RWPE1 (cell line): Measurements from ENCODE around the gene EEA1.

ENCODE experiments used
- CTCF ChIA-PET: fragments of 350-600 bp; sonication (Branson Sonifier 250); formaldehyde crosslinking; extraction: SDS; loops from one replicate; lab custom pipeline; 2021; lab: Yijun Ruan, JAX
- POLR2A ChIA-PET: fragments of 400-600 bp; formaldehyde crosslinking; extraction: SDS; loops from one replicate; lab custom pipeline; 2020; ENCODE audit warnings: antibody characterized with exemption; ENCODE audit not compliant: low non-redundant PET; lab: Yijun Ruan, JAX
- DNase-seq: peaks from one replicate; pipeline ENCODE4 v3.0.0; 2012; ENCODE audit warnings: low spot score
- H3K27ac ChIP-seq: fragments of 450-650 bp; 2 replicates; pipeline ENCODE4 v1.5.1; 2017
- CTCF ChIP-seq: fragments of 450-650 bp; conservative IDR thresholded peaks from 2 replicates; pipeline ENCODE4 v1.5.1; 2017; ENCODE audit warnings: low read depth, mild to moderate bottlenecking

EEA1 gene

DNA sequence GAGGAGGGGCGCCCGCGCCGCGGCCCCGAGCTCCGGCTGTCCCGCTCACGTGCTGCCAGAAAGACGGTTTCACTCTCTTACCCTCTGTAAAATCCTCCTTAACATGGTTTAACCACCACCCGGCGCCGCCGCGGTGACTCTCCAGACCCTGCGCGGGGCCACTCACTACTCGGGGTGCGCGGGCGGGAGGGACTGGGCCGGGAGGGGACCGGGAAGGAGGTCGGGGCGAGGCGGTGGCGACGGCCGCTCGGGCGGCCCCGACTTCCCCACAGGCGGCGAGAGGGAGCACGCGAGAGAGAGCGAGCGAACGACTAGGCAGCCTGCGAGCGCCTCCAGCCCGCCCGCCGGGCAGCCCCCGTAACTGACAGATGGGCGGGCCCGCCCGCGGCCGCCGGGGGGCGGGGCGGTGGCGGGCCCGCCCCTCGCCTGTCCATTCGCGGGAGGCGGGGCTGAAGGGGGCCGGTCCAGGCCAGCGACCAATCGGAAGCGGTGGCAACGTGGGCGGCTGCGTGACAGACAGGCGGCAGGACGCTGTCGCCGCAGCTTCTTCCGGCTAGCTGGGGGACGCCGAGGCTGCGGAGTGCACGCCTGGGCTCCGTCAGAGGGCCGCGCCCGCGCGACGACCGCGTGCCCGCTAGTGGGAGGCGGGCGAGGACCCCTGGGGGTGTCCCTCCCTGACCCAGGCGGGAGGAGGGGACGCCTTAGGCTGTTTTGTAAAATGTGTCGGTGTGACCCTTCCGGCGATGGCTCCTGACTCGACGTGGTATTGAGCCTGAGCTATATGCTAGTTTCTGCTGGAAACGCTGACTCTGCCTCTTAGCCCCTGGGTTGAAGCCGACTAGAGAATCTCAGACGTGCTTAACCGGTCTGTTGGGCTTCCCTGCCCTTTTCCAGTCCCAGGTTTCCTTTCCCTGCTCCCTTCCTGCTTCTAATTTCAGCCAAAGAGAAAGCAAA is at the start of gene EEA1:
EEA1 (minus strand) TSS at position 334 of the 954 bp plus-strand sequence; CDS start at position 105, 229 bp downstream.
- peak; percentile 33; the same call in 1 of the 2 replicates for TF ChIP-seq CTCF
- ChIA-PET POLR2A (no interaction called here), CTCF (interaction anchor here (0.6 to 1.1 kb wide), 3 partner anchors 102 to 490 kb away, joined by 3 read pairs; no protein-coding TSS in a partner anchor)
- H3K27ac ChIP-seq: peak within 1 kb of the TSS; percentile 94
- DNase-seq: peak; percentile 96

DNA sequence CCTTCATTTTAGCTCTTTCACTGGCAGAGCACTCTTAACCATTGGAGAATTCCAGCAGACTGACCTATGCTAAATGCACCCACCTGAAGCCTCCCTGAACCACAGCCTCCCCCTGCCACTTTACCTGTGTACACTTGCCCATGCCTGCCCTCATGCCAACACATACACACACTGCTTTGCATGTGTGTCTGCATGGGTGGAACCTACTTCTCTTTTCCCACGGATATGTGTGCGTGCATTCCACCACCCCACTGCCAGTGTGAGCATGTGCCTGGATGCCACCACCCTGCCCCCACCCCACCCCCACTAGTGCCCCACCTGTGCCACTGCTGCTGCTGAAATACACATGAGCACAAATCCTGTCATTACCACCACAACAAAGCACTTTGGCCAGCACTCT is 49.5 kb upstream of the EEA1 start:
- no peak for TF ChIP-seq CTCF
- POLR2A ChIA-PET: no interaction called here
- CTCF ChIA-PET: interaction anchor here (0.6 kb wide), 2 partner anchors 9 to 23 kb away, joined by 3 read pairs; no protein-coding TSS in a partner anchor
- H3K27ac ChIP-seq: no peak overlapping the region
- DNase-seq: no peak

DNA sequence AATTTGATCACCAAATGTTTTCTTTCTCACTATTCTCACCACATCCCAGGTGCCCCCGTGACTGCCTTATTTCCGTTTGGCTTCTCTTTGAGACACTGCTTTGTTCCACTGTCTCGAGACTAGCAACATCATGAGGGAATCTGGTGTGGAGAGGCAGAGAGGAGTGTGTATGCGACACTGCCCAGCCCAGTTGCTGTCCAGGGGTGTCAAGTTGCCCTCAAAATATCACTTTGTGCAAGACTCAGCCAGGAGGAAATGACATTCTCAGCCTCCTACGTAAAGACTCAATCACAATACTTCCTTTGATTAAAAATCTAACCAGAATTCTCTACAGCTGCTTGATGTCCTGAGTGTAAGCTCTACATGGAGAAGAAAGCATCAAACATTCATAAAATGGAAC is 48.2 kb upstream of the EEA1 start:
- ChIA-PET POLR2A (no interaction called here), CTCF (interaction anchor here (0.7 kb wide), 2 partner anchors 436 to 658 kb away, joined by 4 to 5 read pairs; no protein-coding TSS in a partner anchor)
- no peak overlapping the region for H3K27ac ChIP-seq
- TF ChIP-seq CTCF: no peak
- no peak for DNase-seq

DNA sequence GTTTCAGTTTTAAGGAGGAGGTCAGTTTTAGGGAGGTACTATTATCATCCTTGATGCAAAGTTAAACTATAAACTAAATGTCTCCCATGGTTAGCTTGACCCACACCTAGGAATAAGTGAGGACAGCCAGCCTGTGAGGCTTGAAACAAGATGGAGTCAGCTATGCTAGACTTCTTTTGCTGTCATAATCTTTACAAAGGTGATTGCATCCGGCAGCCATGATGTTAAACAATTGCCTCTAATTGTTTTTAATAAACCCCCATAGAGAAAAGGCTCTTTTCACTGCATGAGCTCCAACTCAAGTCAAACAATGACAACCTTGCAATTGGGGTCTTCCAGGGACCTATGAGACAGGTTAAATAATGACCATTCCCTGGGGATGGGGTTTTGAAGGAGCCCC is 45.7 kb upstream of the EEA1 start:
- TF ChIP-seq CTCF: no peak
- H3K27ac ChIP-seq: no peak overlapping the region
- DNase-seq: no peak
- ChIA-PET POLR2A (no interaction called here), CTCF (interaction anchor here (0.6 kb wide), 1 partner anchor 149 kb away, joined by 3 read pairs; no protein-coding TSS in a partner anchor)

GRCh38 chr12:92973614-92974013 is 44.5 kb upstream of the EEA1 start:
- ChIA-PET POLR2A (no interaction called here), CTCF (interaction anchor here (0.6 kb wide), 1 partner anchor 74 kb away, joined by 3 read pairs; no protein-coding TSS in a partner anchor)
- TF ChIP-seq CTCF: no peak
- peak; percentile 88 for DNase-seq
- H3K27ac ChIP-seq: peak overlapping the region; percentile 75

DNA sequence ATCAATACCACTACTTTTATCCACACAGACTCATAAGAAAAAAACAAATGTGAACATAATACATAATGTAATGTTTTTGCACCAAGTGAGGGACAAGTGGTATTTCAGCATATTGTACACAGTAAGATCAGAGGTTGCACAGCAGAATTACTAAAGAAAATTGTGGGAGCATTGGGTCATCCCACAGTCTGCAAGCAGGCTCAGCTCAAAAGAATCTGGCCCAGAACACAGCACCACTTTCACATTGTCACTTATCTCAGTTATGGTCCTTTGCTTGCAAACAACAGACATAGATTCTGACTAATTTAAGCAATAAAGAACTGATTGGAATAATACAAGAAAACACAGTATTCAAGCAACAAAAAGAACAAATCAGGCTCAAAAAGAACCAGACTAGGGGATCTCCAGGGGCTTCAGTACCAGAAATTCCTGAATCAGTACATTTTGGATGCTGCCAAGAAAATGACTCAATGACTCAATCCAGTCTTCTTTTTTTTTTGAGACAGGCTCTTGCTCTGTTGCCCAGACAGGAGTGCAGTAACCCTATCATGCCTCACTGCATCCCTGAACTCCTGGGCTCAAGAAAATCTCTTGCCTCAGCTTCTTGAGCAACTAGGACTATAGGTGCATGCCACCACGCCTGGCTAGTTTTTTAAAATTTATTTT is 42.9 kb upstream of the EEA1 start:
- H3K27ac ChIP-seq: no peak overlapping the region
- no peak for DNase-seq
- TF ChIP-seq CTCF: no peak
- POLR2A ChIA-PET: no interaction called here
- CTCF ChIA-PET: interaction anchor here (0.9 kb wide), 1 partner anchor 186 kb away, joined by 6 read pairs; no protein-coding TSS in a partner anchor
